GM10847 (cell line): ENCODE measurements around the gene NFS1.

Experiments used
- POLR2A ChIP-seq: IDR thresholded peaks from 2 replicates; pipeline ENCODE4 v1.6.1; 2011; ENCODE audit not compliant: insufficient read length; ENCODE audit errors: extremely low read depth

NFS1 gene

GRCh38 chr20:35635652-35636051 lies 63.5 kb downstream of the NFS1 start:
- no peak for TF ChIP-seq POLR2A

- no peak for TF ChIP-seq POLR2A
Measured at GRCh38 chr20:35632539-35633115, 66.5 kb downstream of the NFS1 start.

GRCh38 chr20:35630636-35631035 lies 68.5 kb downstream of the NFS1 start:
- TF ChIP-seq POLR2A = no peak

- no peak for TF ChIP-seq POLR2A
Measured at GRCh38 chr20:35629427-35630145, 69.6 kb downstream of the NFS1 start.

GRCh38 chr20:35627121-35627520 lies 72.0 kb downstream of the NFS1 start:
- TF ChIP-seq POLR2A = no peak

GRCh38 chr20:35626386-35627001 lies 72.7 kb downstream of the NFS1 start:
- no peak for TF ChIP-seq POLR2A

GRCh38 chr20:35625584-35626385 lies 73.4 kb downstream of the NFS1 start:
- TF ChIP-seq POLR2A = no peak

- no peak for TF ChIP-seq POLR2A
Measured at GRCh38 chr20:35621560-35621946, 77.6 kb downstream of the NFS1 start.

GRCh38 chr20:35620818-35621559 lies 78.2 kb downstream of the NFS1 start:
- no peak for TF ChIP-seq POLR2A

- TF ChIP-seq POLR2A = no peak
Measured at GRCh38 chr20:35619196-35620095, 79.7 kb downstream of the NFS1 start.

- TF ChIP-seq POLR2A = no peak
Measured at GRCh38 chr20:35618263-35619131, 80.7 kb downstream of the NFS1 start.
